Epithelial cell of prostate (primary cell): ENCODE measurements around the gene ACAT2.
"Not testable (repeated sequence)": the region's sequence is repeated elsewhere in the genome, so short reads cannot be mapped to it uniquely, and the experiment has no call there.

Experiments used
- DNase-seq: peaks from one replicate; pipeline ENCODE4 v3.0.0-alpha.2; 2011; ENCODE audit warnings: low read depth, low spot score
- H3K27ac ChIP-seq: fragments of 450-650 bp; 2 replicates; pipeline ENCODE4 v1.5.1; 2017; ENCODE audit warnings: mild to moderate bottlenecking

The ACAT2 gene

GRCh38 chr6:159806021-159806458, 44.2 kb downstream of the ACAT2 start:
- no peak for DNase-seq
- H3K27ac ChIP-seq, result no peak overlapping the region

GRCh38 chr6:159807150-159807858, 45.5 kb downstream of the ACAT2 start:
- H3K27ac ChIP-seq, result peak overlapping the region; percentile 53
- peak; percentile 84 for DNase-seq

GRCh38 chr6:159808647-159809046, 46.8 kb downstream of the ACAT2 start:
- no peak for DNase-seq
- no peak overlapping the region for H3K27ac ChIP-seq

- DNase-seq, result no peak
- H3K27ac ChIP-seq, result no peak overlapping the region
Observed at GRCh38 chr6:159809149-159809548, 47.3 kb downstream of the ACAT2 start.

- no peak overlapping the region for H3K27ac ChIP-seq
- DNase-seq, result no peak
Observed at GRCh38 chr6:159813781-159814180, 51.9 kb downstream of the ACAT2 start.

GRCh38 chr6:159815410-159815809, 53.6 kb downstream of the ACAT2 start:
- H3K27ac ChIP-seq, result no peak overlapping the region
- no peak for DNase-seq

GRCh38 chr6:159816775-159817174, 54.9 kb downstream of the ACAT2 start:
- DNase-seq, result not testable (repeated sequence)

GRCh38 chr6:159817951-159818739, 56.3 kb downstream of the ACAT2 start:
- no peak for DNase-seq
- no peak overlapping the region for H3K27ac ChIP-seq

More at GRCh38 chr6:159816775-159817174, 54.9 kb downstream of the ACAT2 start:
- H3K27ac ChIP-seq, result not testable (repeated sequence)

- no peak for DNase-seq
- H3K27ac ChIP-seq, result no peak overlapping the region
Observed at GRCh38 chr6:159819098-159819497, 57.3 kb downstream of the ACAT2 start.

- no peak overlapping the region for H3K27ac ChIP-seq
- DNase-seq, result no peak
Observed at GRCh38 chr6:159819932-159820640, 58.2 kb downstream of the ACAT2 start.

GRCh38 chr6:159821122-159821521, 59.3 kb downstream of the ACAT2 start:
- H3K27ac ChIP-seq, result no peak overlapping the region
- DNase-seq, result no peak

- no peak overlapping the region for H3K27ac ChIP-seq
- no peak for DNase-seq
Observed at GRCh38 chr6:159821726-159822125, 59.9 kb downstream of the ACAT2 start.

GRCh38 chr6:159823953-159824352, 62.1 kb downstream of the ACAT2 start:
- no peak for DNase-seq
- H3K27ac ChIP-seq, result no peak overlapping the region

- not testable (repeated sequence) for DNase-seq, H3K27ac ChIP-seq
Observed at GRCh38 chr6:159824690-159825089, 62.8 kb downstream of the ACAT2 start.

GRCh38 chr6:159826004-159826403, 64.2 kb downstream of the ACAT2 start:
- no peak for DNase-seq
- H3K27ac ChIP-seq, result no peak overlapping the region

- no peak for DNase-seq
- H3K27ac ChIP-seq, result no peak overlapping the region
Observed at GRCh38 chr6:159826968-159827647, 65.3 kb downstream of the ACAT2 start.

- DNase-seq, result no peak
- H3K27ac ChIP-seq, result no peak overlapping the region
Observed at GRCh38 chr6:159828074-159828473, 66.2 kb downstream of the ACAT2 start.
